Hematopoietic multipotent progenitor cell treated with erythropoietin and hydrocortisone succinate and interleukin-3 and kit ligand, for 4 days (in vitro differentiated cells): ENCODE measurements around the gene CPA2.

Source experiments
- DNase-seq: peaks from one replicate; pipeline ENCODE4 v3.0.0-alpha.2; 2015

Gene CPA2

DNA sequence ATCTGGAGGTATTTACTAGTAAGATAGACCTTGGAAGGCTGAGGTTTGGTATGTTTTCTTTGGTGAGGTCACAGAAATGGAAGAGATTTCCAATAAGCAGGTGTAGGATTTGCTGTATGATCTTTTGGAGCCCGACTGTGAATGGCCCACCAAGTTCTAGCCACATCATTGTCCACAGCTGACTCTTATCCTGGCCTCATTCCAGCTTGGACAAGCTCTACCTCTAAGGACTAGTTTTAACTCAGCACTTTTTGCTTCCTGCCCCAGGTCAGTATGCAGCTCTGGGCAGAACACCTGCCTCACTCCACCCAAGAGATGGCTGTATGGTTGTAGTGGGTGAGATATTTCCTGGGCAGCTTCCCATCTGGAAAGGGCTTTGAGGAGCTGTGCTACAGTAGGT lies 20.2 kb downstream of the CPA2 start:
- DNase-seq = no peak

DNA sequence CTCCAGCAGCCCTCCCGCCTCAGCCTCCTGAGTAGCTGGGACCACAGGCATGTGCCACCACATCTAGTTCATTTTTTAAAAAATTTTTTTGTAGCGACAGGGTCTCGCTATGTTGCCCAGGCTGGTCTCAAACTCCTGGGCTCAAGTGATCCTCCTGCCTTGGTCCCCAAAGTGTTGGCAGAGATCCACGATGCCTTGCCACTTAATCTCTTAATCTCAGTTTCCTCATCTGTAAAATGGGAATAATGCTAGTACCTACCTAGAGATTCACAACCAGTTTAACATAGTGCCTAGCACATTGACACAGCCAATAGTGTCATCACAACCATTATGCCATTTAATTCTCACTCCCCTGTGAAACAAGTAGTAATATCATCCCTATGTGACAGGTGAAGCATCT lies 21.5 kb downstream of the CPA2 start:
- no peak for DNase-seq

DNA sequence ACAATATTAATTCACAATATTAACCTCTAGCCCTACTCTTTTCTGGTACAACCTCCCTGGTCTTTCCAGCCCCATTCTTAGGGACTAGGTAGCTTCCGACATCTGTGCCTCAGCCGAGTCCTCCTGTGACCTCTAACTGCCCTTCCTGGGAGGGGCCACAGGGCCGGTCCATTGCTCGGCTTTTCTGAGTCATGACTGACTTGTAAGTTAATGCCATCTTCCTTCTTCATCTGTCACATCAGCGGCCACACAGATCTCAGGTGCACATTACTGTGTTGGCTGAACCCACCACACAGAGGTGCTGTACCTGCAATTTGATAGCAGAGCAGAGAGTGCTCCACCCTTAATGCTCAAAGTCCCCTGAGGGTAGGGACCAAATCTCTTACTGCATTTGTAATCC lies 22.2 kb downstream of the CPA2 start:
- DNase-seq = no peak

DNA sequence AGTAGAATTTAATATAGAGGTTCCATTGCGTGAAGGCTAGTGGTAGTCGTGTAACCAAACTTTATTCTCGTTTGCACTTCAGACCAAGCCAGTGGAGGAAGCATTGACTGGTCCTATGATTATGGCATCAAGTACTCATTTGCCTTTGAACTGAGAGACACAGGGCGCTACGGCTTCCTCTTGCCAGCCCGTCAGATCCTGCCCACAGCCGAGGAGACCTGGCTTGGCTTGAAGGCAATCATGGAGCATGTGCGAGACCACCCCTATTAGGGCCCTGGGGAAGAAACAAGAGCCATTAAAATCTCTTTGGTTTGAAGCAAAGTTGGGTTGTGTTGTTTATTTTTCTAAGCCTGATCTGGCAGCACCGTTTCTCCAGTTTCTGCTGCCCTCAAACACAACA lies 22.8 kb downstream of the CPA2 start:
- no peak for DNase-seq

DNA sequence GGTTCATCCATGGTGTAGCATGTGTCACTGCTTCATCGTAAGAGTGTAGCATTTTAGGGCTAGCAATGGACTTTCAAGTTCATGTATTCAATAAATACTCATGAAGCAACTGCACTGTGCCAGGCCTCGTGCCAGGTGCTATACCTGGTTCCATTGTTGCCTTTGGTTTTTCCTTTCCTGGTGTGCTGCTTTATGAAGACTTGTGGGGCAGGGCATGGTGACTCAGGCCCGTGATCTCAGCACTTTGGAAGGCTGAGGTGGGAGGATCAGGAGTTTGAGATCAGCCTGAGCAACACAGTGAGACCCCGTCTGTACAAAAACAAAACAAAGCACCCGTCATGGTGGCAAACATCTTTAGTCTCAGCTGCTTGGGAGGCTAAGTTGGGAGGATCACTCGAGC lies 24.1 kb downstream of the CPA2 start:
- DNase-seq = no peak

DNA sequence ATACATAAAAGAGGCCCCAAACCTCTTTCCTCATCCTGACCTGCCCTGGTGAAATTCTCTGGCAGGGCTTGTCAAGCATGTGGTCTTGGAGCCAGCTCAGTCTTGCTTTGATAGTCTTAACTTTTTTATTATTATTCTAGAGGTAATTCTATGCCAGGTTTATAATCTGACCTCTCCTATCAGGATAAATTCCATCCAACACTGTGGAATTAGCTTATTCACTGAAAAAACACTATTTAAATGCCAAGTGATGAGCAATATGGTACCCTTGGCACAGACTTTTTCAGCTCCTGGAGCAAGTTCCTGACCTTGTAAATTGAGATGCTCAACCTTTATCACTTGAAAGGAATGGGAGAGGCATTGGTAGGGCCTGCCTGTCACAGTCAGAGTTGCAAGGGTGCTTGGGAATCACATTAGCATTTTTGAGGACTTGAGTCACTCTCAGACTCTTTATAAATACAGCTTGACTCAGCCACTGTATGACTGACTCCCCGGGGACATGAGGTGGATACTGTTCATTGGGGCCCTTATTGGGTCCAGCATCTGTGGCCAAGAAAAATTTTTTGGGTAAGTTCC lies 26.1 kb downstream of the CPA2 start, which contains the start of gene CPA4:
Gene CPA4 (plus strand): TSS at position 480 of the 576 bp plus-strand sequence. CDS start 20 bp downstream, at position 500.
- DNase-seq = no peak

DNA sequence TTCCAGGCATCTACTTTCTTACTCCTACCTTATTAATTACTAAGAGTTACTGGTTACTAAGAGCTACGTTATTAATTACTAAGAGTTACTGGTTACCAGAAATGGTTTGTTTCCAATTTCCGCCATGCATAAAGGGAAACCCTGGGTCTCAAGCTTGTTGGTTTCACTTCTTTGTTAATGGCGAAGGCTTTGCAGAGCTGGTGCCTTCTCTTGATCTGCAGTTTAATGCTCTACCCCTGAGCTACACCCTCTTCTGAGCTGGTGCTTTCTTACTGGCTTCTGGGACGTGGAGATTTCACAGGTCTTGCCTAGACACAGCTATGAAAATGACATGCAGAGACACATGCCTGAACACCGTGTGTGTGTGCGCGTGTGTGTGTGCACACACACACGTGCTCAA lies 26.9 kb downstream of the CPA2 start:
- DNase-seq = no peak

DNA sequence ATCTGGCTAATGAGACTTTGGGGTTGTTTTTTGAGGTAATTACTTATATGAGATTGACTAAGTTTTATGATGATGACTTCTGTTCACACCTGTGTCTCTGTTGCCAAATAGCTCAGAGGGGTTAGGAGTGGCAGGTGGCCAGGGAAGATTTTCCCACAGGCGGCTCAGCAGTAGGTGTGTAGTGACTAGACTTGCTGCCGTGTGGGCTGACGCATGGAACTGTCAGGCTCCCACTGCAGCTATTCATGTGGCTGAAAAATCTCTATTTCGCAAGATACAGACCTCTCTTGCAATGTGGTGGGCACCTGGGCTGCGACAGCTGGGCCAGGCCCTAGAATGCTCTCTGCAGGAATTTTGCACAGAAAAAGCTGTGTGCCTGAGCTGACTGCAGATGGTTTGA lies 27.7 kb downstream of the CPA2 start:
- DNase-seq = no peak

DNA sequence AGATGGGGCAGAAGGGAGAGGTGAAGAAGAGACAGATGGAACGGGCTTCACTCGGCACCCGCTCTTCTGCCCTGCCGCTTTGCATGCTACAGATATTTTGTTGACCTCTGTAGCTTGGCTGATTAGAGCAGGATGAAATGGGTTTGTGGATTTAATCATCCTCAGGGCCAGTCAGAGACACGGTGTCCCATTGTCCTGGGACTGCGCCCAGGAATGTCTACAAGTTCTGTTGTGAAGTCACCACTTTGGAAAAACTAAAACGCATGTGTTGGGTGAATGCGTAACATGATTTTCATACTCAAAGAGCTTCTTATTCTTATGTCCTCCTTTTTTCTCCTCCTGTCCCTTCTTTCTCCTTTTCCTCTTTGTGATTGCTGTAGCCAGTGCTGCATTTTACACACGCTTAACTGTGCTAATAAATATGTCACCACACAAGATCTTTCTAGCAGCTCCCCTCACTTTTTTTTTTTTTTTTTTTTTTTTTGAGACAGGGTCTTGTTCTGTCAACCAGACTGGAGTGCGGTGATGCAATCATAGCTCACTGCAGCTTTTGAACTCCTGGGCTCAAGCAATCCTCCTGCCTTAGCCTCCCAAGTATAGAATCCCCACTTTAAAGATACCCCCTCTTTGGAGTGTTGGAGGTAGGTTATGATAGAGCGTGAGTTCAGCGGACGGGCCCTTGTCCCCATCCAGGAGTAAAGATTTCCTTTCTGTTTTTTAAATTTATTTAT lies 29.7 kb downstream of the CPA2 start:
- DNase-seq = no peak

DNA sequence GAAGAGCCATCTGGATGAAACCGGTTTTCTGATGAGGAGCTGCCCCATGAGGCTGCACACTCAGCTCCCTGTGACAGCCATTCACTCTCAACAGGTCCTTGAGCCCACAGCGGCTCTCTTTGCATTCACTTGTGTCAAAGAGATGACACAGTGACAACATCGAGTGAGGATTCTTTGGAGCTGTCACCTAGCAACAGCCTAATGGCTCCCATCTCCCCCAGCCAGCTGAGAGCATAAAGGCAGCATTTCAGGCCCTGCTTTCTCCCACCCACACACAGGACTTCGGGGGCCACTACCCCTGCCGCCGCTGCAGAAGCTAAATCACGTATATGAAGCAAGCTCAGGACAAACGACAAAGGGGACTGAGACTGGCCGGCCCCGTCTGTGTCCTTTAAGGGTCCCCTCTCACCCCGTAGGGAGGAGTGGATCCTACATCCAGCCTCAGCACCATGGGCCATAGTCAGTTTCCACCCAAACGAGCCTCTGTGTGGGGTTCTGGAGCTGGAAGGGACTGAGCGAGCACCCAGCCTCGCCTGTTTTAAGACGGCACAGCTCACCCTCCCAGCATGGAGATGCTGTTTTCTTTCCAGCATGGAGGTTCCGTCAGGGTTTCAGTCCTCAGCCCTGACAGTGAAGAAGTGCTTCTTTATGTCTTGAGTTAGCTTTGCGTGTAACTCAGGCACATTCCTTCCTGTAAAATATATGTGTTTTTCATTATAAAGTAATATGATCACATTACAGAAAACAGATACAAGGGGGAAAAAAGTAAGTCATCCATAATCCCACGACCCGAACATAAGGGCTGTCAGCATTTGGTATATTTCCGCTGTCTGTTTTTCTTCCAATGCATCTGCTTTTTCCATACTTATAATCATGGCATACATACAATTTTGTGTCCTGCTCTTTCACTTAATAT lies 31.2 kb downstream of the CPA2 start:
- no peak for DNase-seq

DNA sequence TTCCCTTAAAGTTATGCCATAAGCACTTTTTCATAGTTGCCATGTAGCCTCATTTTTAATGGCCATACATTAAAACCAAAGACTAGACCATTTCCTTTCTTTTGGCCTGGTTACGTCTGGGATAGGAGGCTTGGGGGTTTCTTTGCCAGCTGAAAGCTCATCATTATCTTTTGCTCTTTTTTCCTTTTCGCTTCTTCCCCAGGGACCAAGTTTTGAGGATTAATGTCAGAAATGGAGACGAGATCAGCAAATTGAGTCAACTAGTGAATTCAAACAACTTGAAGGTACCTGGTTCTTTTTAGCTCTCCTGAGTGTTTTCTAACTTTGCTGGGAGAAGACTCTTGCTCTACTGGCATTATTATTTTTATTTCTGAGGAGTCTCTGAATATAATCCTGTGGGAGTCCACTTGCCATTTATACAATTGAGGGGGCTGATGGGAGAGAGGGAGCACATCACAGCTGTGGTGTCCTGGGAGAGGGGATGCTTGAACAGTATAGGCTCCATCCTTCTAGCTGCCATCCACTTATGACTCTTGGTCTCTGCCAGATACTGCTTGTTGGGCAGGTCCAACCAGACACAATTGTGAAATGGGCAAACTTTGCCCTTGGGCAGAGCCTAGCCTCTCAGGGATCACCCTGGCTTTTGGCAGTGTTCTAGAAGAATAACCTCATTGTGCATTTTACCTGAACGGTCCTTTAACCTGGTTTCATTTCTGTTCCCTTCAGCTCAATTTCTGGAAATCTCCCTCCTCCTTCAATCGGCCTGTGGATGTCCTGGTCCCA lies 32.1 kb downstream of the CPA2 start:
- no peak for DNase-seq

DNA sequence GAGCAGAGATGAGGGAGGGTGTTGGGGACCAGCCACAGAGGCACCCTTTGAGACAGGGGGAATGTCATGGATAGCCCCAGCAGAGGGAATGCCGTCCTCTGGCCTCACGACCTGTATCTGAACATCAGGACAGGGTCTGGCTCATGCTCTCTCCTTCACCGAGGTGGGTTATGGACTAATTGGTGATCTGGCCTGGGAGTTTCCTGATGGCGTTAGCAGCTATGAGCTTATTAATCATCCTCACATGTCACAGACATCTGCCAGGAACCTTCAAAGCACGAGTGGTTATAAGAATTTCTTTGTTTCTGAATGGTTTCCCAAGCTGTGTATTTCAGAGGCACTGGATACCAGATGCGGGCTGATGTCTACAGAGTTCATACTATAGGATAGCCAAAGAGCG lies 33.2 kb downstream of the CPA2 start:
- DNase-seq = no peak

DNA sequence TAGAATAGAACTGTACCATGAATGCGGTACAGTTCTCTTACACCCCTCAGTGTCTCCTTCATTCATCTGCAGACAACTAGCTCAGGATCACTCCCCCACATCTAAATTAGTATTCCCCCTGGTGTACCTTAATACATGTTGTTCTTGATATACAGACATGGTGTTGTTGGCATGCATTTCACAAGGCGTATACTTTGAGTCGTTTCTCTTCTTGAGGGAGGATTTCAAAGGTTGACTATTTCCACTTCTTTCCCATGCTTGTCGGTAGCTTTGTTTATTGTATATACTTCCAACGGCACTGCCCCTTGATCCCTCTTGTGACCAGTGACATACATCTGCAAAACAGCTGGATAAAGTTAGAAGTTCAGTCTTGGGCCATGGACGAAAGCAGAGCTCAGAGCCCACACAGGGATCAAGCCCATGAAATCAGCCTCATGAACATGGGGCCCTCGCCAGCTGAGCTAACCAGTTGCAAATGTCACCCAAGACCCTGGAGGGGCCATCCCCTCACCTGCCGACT lies 34.9 kb downstream of the CPA2 start:
- DNase-seq = no peak

DNA sequence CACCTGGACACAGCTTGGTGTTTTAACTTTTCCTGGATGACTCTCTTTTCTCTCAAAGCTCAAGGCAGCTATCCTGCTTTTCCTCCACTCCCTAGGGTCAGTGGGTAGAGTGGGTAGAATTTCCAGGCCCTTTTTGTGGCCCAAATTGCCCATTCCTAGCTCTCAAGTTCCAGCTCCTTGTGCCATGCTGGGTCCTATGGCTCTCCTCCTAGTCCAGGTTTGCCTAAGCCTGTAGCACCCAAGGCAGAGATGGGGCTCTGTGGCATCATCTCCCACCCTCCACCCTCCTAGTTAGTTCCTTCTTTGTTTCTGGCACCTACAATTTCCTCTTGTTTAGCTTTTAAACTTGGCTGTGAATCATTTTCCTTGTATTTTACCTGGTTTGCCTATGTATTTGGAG lies 36.0 kb downstream of the CPA2 start:
- no peak for DNase-seq

DNA sequence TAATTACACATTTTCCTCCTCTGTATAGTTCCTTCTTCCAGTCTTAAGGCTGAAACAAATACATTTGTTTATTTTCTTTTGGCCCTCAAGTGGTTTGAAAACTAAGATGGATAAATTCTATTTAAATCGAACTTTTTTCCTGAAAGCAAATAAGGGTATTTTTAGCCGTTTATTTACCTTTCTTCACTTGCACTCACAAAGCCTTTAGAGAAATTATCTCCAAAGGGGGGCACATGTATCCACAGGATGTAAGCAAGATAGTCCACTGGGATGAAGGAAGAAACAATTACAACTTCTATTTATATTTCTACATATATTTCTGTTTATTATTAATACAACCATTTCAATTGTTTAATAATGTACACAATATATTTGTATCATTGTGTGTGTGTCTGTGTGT lies 36.5 kb downstream of the CPA2 start:
- no peak for DNase-seq

DNA sequence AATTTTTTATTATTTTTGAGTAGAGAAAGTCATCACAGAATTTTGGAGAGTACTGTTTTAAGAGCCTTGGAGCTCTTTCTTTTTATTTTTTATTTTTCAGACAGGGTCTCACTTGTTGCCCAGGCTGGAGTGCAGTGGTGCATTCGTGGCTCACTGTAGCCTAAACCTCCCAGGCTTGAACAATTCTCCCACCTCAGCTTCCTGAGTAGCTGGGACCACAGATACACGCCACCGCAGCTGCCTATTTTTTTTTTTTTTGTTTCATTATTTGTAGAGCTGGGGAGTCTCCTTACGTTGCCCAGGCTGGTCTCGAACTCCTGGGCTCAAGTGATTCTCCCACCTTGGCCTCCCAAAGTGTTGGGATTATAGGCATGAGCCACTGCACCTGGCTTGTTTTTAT lies 36.9 kb downstream of the CPA2 start:
- peak; percentile 32 for DNase-seq

DNA sequence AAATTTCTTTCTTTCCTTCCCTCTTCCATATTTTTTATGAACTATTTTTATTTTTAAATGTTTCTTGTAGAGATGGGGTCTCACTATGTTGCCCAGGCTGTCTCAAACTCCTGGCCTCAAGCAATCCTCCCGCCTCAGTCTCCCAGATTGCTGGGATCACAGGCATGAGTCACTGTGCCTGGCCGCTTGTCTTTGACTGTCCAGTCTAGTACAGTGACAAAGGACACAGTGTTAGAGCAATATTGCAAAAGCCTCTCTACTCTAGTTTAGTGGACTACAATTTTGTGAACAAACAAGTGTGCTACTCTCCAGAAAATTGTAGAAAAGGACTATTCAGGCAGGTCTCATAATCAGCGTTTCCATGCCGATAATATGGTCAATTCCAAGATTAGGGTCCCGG lies 37.3 kb downstream of the CPA2 start:
- no peak for DNase-seq

DNA sequence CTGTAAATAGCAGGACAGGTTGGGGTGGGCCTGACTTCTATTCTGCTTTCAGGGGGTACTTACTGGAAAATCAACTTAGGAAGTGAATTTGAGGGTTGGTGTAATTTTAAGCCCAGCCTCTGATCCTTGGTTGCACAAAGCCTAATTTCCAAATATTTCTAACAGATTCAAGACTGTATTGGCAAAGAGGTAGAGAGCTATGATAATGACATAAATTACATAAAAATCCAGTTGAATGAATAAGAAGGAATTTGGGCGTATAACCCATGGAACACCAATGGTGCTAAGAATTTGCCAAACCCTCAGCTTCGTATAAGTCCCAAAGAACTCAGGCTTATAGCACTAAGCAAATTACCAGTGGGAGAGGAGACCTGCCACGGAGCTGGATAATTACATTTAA lies 38.2 kb downstream of the CPA2 start:
- DNase-seq = no peak

DNA sequence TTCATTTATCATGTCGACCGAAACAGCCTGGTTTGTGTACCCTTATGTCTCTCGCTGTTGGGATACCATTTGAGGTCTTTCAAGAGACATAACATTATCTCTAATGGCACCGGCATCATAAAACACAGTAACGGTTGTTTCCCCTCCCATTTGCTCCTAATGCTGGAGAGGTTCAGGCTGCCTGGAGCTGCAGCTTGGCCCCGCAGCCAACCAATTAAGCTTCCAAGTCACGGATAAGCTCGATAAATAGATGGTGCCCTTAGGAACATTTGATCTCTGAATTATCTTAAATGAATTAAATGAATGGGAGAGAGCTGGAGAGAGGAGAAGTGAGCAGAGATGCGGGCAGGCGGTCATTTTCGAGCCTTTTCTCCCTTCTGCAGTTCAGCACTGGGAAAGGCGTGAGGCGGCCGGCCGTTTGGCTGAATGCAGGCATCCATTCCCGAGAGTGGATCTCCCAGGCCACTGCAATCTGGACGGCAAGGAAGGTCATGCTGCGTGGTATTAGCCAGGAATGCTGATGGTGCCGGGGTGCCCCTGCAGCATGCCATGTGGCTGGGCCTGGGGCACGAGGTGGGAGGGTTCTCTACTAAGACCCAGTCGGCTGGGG lies 38.9 kb downstream of the CPA2 start:
- DNase-seq = no peak

DNA sequence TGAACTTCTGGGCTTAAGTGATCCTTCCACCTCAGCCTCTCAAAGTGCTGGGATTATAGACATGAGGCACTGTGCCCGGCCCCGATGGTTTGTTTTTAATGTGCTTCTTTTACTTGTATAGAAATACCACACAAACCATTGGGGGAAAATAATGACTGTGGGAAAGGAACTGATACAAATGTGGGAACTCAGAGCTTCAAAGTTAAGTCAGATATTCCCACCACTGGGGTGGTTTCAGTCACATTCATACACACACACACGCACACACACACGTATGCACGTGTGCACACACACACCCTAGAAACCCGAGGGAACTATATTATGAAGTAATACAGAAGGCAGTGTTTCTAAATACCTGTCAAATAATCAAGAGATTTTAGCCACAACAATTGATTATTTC lies 43.3 kb downstream of the CPA2 start:
- no peak for DNase-seq

DNA sequence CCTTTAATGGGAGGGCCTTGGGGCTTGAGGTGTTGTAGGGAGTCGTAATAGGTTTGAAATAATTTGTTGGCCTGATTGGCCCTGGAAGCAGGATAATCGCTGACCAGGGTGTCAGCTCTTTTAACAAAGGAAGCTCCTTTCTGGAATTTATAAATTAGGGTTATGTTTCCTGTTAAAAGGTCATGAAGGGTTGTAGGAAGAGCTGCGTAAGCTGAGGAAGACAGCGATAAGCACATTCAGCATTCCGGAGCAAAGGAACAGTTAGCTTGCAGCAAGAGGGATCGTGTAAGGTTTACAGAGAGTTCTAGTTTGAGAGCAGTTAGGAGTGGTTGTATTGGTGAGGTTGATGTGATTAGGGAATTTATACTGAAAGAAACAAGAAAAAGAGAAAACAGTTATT lies 47.6 kb downstream of the CPA2 start:
- no peak for DNase-seq

DNA sequence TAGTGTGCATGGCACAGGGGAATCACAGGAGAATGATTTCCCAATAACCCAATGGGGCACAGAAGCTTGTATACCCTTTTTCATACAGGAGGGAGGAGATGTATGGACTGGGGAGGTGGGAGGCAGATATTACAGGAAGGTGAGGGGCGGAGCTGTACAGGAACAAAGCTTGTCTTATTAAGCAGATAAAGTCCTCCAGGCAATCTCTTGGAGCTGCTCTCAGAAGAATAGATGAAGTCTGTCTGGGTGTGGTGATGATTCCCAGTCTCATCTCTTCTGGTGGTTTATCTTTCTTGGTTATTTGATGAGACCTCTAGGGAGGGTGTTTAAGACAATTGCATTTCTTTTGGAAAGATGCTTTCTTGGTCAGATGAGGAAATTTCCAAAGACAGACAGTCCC lies 52.9 kb downstream of the CPA2 start:
- no peak for DNase-seq
